GM12864 (cell line): Measurements from ENCODE around the gene PPP2R2B.

Experiments
- DNase-seq: peaks from one replicate; pipeline ENCODE4 v3.0.0-alpha.2; 2011; ENCODE audit warnings: low read depth
- H3K4me3 ChIP-seq: 2 replicates; pipeline ENCODE4 v1.5.1; 2011; ENCODE audit warnings: mild to moderate bottlenecking, low read depth, low read length, control low read depth
- TF ChIP-seq, protein P1 (sequence below): IDR thresholded peaks from 2 replicates; pipeline ENCODE4 v1.5.1; 2011; ENCODE audit warnings: low read depth, mild to moderate bottlenecking, moderate library complexity, low read length, control low read depth, inconsistent platforms; ENCODE audit errors: missing control alignments

Gene PPP2R2B

DNA sequence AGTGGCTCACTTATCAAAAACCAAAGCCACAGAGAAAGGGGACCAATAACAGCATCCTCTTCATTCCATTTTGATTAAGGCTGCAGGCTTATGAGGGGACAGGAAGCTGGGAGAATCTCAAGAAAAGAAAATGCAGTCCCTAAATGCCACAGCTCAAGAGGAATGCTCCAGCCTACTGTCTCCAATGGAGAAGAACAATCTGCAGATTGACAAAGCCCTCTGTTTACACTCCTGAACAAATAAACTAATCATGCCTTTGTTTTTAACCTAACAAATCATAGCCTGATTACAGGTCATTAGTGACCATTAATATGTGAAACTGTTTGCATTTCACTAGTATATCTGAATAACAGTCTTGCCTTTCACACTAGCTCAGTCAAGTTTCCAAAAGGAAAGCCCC is 26.5 kb downstream of the PPP2R2B start:
- TF ChIP-seq, protein P1, sequence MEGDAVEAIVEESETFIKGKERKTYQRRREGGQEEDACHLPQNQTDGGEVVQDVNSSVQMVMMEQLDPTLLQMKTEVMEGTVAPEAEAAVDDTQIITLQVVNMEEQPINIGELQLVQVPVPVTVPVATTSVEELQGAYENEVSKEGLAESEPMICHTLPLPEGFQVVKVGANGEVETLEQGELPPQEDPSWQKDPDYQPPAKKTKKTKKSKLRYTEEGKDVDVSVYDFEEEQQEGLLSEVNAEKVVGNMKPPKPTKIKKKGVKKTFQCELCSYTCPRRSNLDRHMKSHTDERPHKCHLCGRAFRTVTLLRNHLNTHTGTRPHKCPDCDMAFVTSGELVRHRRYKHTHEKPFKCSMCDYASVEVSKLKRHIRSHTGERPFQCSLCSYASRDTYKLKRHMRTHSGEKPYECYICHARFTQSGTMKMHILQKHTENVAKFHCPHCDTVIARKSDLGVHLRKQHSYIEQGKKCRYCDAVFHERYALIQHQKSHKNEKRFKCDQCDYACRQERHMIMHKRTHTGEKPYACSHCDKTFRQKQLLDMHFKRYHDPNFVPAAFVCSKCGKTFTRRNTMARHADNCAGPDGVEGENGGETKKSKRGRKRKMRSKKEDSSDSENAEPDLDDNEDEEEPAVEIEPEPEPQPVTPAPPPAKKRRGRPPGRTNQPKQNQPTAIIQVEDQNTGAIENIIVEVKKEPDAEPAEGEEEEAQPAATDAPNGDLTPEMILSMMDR: no peak
- H3K4me3 ChIP-seq: no peak overlapping the region
- DNase-seq: no peak

- H3K4me3 ChIP-seq: no peak overlapping the region
- DNase-seq: no peak
- TF ChIP-seq, protein P1: no peak
Observed at GRCh38 chr5:146851133-146851532, 27.4 kb downstream of the PPP2R2B start.

DNA sequence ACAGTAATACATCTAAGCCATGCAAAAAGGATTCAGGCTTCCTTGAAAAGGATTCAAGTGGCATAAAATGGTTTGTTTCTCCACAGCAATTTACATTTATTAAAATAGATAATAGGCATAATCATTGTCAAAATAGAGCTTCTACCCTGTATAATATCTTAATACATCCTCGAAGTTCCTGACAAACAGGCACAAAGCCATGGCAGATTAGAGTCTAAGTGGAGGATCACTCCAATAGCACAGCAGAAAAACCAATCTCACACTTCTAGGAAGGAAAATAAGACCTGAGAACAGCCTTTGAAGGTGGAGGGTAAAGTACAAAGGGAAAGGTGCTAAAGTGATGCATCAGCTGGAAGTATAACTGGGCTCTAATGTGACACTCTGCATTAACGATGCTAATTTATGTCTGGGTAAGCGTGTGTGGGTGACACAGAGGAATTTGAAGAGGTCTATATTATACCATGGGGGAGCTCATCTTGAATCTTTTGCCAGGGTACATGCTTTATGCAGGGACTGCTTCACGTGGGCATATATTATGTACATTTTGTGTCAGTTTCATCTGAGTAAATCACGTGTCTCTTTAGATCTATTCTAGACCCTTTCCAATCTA is 28.8 kb downstream of the PPP2R2B start:
- no peak for DNase-seq
- TF ChIP-seq, protein P1: no peak
- H3K4me3 ChIP-seq: no peak overlapping the region

- no peak for DNase-seq
- TF ChIP-seq, protein P1: no peak
- no peak overlapping the region for H3K4me3 ChIP-seq
Observed at GRCh38 chr5:146848133-146848532, 30.4 kb downstream of the PPP2R2B start.

DNA sequence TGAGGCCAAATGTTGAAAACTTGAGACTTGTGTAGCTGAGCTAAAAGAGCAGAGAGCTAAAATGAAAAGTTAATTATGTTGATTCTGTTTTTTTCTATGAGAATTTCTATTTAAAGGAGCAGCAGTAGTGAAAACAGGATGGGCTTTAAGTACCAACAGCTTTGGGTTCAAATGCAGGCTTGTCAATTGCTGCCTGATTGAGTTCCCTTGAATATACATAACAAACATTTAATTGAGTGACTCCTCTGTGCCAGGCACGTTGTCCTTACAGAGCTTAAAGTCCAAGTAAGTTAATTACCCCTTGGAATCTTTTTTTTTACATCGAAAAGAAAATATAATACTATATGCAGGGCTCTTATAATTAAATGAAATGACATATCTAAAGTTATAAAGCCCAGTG is 38.5 kb downstream of the PPP2R2B start:
- DNase-seq: no peak
- H3K4me3 ChIP-seq: no peak overlapping the region
- TF ChIP-seq, protein P1: no peak

DNA sequence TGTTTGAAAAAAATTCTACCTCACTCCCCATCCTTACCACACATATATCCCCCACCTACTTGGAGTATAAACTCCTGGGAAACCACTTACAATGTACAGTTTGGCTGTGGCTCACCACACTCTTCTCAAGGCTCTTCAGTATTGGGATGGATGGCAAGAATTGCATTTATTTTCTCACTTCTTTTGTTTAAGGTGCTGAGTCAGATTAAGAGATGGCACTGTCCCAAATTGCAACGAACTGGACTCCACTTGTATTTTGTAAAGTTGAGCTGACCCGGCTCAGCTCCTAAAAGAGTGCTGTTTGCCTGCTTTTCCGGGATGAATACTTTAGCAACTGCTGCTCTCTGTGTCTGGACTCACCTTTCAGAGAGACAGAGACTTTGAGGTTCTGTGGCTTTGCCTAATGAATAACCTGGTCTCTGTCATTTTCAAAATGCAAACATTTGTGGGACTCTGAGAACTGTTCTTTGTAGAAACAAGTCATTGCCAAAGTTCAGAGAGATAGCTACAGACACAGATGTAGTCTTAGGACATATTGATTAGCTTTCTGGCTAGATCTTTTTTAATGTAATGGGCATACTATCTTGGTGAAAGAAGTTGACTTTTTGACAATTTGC is 42.2 kb downstream of the PPP2R2B start:
- DNase-seq: no peak
- H3K4me3 ChIP-seq: no peak overlapping the region
- TF ChIP-seq, protein P1: no peak
